Gastroesophageal sphincter (tissue), 4 donors: ENCODE results near the gene CD38. TPM values are rescaled to one million over a fixed set of nuclear protein-coding genes. Genes with fewer than 3 reads are reported as not detected.

Source experiments
- ATAC-seq: fragments of 150-250 bp; one replicate; pipeline ENCODE4 v1.9.1; 2016; ENCODE audit warnings: mild to moderate bottlenecking, moderate library complexity
- H3K27ac ChIP-seq, 4 donors: fragments of 200-600 bp; sonication (generic) in 3 of 4; 1 replicate in 3 of 4; 2 replicates in 1 of 4; pipeline ENCODE4 v1.5.1; 2016 to 2019
- H3K27me3 ChIP-seq: fragments of 200-600 bp; sonication (generic); one replicate; pipeline ENCODE4 v1.5.1; 2019
- H3K36me3 ChIP-seq, 2 donors: fragments of 200-600 bp; sonication (generic); one replicate each; pipeline ENCODE4 v1.5.1; 2019; ENCODE audit warnings: control low read depth in 1 of 2
- H3K4me1 ChIP-seq, 3 donors: fragments of 200-600 bp; sonication (generic); 1 replicate in 2 of 3; 2 replicates in 1 of 3; pipeline ENCODE4 v1.5.1; 2016 to 2019; ENCODE audit warnings: control low read depth in 2 of 3
- H3K4me3 ChIP-seq, 2 donors: fragments of 200-600 bp; sonication (generic); one replicate each; pipeline ENCODE4 v1.5.1; 2019; ENCODE audit warnings: mild to moderate bottlenecking in 1 of 2, moderate library complexity in 1 of 2
- H3K9me3 ChIP-seq, 3 donors: fragments of 200-600 bp; sonication (generic); one replicate each; pipeline ENCODE4 v1.5.1; 2017 to 2019; ENCODE audit warnings: control low read depth in 2 of 3
- EP300 ChIP-seq: sonication (generic); formaldehyde crosslinking; IDR thresholded peaks from one replicate; pipeline ENCODE4 v1.6.1; 2017; ENCODE audit warnings: antibody characterized with exemption, mild to moderate bottlenecking
- POLR2A ChIP-seq, 2 donors: fragments of 450-650 bp; IDR thresholded peaks; one replicate each; pipeline ENCODE4 v1.6.1; 2017; ENCODE audit warnings: antibody characterized with exemption in 2 of 2, mild to moderate bottlenecking in 2 of 2, moderate library complexity in 1 of 2
- POLR2AphosphoS5 ChIP-seq: sonication (generic); formaldehyde crosslinking; IDR thresholded peaks from one replicate; pipeline ENCODE4 v1.6.1; 2017; ENCODE audit warnings: antibody characterized with exemption
- whole genome bisulfite sequencing, 2 donors: methylation state at CpG; one replicate each; pipeline ENCODE4 v1.1.5; 2018; ENCODE audit warnings: low coverage in 1 of 2; 5-methylcytosine and 5-hydroxymethylcytosine counted together
- total RNA-seq, 4 donors: library from RNA; depleted of rRNA; stranded (reverse); fragments of >200 nt; gene quantifications; one replicate each; pipeline ENCODE4 v1.1.0, GENCODE V29; 2016
- TF ChIP-seq, protein P1 (sequence below), 4 experiments: fragments of 200-600 bp in 2 of 4; fragments of 450-650 bp in 2 of 4; sonication (generic) in 1 of 4; IDR thresholded peaks; one replicate each; pipeline ENCODE4 v1.5.1; 2017 to 2019; ENCODE audit warnings: antibody characterized with exemption in 4 of 4, mild to moderate bottlenecking in 2 of 4, moderate library complexity in 2 of 4

CD38 gene
- total RNA-seq, 4 donors from 2014 or later, result 1.0 to 5.8 (median 2.4) TPM

DNA sequence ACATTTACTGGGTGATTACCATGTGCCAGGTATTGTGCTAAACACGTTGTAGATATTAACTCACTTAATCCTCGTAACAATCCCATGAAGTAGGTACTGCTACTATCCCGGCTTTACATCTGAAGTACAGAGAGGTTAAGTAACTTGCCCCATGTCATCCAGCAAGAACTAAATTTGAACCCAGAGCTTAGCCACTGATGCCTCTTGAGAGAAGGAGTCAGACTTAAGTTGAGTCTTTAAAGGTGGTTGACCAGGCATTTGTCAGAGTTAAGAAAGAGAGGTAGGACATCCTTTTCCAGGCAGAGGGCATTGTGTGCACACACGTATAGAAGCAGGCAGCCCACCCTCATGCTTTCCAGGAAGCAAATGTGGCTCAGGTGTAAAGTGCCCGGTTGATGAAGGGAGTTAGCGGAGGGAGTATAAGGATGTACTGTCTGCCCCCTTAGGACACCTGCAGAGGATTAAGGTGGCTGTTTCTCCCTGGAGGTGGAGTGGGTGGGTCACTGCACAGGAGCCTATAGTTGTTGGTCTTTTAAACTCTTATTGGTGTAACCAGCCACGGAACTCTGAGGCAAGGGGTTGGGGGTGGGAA, 335 bp upstream of the CD38 start:
- Histone ChIP-seq H3K4me1 (peaks cover 0 to 24% (median 5%) of the 10 kb centered on the region in 3 donors), H3K27me3 (no peaks in the 10 kb centered on the region), H3K36me3 (no peaks in the 10 kb centered on the region), H3K4me3 (peak overlapping the region in 1 of 2 donors; percentile 64), H3K27ac (peak overlapping the region in 2 of 4 donors; percentile 58 to 76), H3K9me3 (no peaks in the 10 kb centered on the region)
- ATAC-seq, result no peak
- TF ChIP-seq EP300, result no peak
- TF ChIP-seq POLR2AphosphoS5, result no peak
- no peak for TF ChIP-seq POLR2A (IDR thresholded peaks at IDR 0.05)
- TF ChIP-seq, protein P1, sequence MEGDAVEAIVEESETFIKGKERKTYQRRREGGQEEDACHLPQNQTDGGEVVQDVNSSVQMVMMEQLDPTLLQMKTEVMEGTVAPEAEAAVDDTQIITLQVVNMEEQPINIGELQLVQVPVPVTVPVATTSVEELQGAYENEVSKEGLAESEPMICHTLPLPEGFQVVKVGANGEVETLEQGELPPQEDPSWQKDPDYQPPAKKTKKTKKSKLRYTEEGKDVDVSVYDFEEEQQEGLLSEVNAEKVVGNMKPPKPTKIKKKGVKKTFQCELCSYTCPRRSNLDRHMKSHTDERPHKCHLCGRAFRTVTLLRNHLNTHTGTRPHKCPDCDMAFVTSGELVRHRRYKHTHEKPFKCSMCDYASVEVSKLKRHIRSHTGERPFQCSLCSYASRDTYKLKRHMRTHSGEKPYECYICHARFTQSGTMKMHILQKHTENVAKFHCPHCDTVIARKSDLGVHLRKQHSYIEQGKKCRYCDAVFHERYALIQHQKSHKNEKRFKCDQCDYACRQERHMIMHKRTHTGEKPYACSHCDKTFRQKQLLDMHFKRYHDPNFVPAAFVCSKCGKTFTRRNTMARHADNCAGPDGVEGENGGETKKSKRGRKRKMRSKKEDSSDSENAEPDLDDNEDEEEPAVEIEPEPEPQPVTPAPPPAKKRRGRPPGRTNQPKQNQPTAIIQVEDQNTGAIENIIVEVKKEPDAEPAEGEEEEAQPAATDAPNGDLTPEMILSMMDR (IDR thresholded peaks at IDR 0.05), result no peak
- 68 to 70% methylated on average over 6 of the region's 7 CpGs for WGBS, 2 donors

DNA sequence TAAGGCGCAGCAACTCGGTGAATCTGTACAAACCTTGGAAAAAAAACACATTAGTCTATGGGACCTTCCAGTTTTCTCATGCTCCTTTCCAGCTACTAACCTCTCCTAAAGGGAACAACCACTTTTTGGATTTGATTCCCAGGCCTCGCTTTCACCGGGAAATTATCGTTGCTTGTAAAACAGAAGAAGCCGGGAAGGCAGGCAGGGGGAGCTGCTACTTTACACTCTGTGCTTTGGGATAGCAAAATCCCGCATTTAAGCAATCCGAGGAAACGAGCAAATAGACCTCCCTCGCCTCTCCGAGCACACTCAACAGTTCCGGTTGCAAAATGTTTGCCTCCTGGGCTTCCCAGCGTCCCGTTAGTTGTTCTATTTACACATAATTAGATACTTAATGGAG, 1.2 kb downstream of the CD38 start:
- no peaks in the 10 kb centered on the region for H3K36me3 ChIP-seq
- ATAC-seq, result peak; percentile 74
- peak; percentile 34 for TF ChIP-seq POLR2AphosphoS5
- no peak for TF ChIP-seq POLR2A (IDR thresholded peaks at IDR 0.05)
- no peak for TF ChIP-seq EP300
- TF ChIP-seq, protein P1 (IDR thresholded peaks at IDR 0.05), result peak in 3 of 4 experiments; percentile 15 to 65 (median 25)
- H3K27me3 ChIP-seq, result no peaks in the 10 kb centered on the region
- peak overlapping the region; percentile 49 to 64 for H3K4me3 ChIP-seq
- H3K9me3 ChIP-seq, result no peaks in the 10 kb centered on the region
- H3K27ac ChIP-seq, result peak overlapping the region in 2 of 4 donors; percentile 58 to 76
- WGBS, 2 donors, result 0 to 1% methylated on average over 14 of the region's 14 CpGs
- H3K4me1 ChIP-seq, result peaks cover 0 to 24% (median 5%) of the 10 kb centered on the region in 3 donors

DNA sequence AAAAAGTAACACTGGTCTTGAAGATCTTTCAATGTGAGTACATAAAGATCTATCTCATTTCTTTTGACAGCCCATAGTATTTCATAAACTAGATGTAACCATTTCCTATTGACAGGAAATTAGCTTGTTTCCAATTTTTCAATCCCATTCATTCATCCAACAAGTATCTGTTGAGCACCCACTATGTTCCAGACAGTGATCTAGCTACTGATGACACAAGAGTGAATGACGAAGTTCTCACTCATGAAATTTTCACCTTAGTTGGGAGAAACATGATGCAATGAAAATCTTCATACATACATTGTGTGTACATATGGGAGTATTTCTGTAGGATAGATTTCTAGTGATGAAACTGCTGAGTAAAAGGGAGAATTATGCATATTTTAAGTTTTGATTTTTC, 1.7 kb downstream of the CD38 start:
- no peaks in the 10 kb centered on the region for H3K36me3 ChIP-seq
- ATAC-seq, result no peak
- 94 to 100% methylated on average over 1 of the region's 1 CpG for WGBS, 2 donors
- no peaks in the 10 kb centered on the region for H3K27me3 ChIP-seq
- H3K4me3 ChIP-seq, result peak overlapping the region in 1 of 2 donors; percentile 64
- no peak for TF ChIP-seq POLR2AphosphoS5
- peaks cover 0 to 24% (median 5%) of the 10 kb centered on the region in 3 donors for H3K4me1 ChIP-seq
- peak overlapping the region in 2 of 4 donors; percentile 58 to 76 for H3K27ac ChIP-seq
- H3K9me3 ChIP-seq, result no peaks in the 10 kb centered on the region

DNA sequence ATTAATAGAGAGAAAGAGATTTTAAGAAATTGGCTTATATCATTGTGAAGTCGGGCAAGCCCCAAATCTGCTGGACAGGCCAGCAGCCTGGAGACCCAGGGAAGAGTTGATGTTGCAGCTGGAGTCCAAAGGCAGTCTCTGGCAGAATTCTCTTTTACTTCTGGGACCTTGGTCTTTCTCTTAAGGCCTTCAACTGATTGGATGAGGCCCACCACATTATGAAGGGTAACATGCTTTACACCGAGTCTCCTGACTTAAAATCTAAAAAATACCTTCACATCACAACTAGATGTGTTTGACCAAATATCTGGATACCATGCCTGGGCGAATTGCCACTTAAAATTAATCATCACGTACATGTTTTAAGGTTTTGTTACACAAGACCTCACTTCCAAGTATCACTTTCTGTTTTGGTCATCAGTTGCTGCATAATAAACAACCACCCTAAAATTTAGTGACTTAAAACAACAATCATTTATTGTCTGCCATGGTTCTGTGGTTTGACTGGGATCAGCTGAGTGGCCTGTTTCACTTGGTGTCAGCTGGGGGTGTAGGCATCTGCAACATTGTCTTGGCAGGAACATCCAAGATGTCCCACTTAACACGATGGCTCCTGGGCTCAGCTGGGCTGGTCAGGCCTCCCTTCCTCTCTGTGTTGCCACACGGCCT, 3.4 kb downstream of the CD38 start:
- no peak for ATAC-seq

DNA sequence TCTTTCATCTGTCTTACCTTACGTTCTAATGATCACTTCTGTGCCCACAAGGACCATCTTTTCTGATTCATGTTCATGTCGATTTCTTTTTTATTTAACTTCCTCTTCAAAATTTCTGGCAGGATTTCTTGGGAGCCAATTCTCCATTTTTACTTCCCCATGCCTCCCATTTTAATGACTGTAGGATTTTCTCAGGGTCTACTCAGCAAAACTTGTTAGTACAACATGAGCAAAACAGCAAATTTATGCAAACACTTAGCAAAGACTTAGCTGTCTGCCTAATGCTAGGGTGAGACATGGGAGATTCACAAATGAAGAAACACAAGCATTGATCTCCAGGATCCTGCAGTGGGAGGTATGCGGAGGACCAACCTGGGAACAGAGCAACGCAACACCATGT, 5.5 kb downstream of the CD38 start:
- H3K4me1 ChIP-seq, result peaks cover 0 to 14% (median 1%) of the 10 kb centered on the region in 3 donors
- H3K36me3 ChIP-seq, result no peaks in the 10 kb centered on the region
- TF ChIP-seq POLR2A (IDR thresholded peaks at IDR 0.05) (no peak), EP300 (no peak), POLR2AphosphoS5 (no peak)
- TF ChIP-seq, protein P1 (IDR thresholded peaks at IDR 0.05), result no peak
- H3K27me3 ChIP-seq, result peaks cover 5% of the 10 kb centered on the region
- no peak overlapping the region for H3K27ac ChIP-seq
- ATAC-seq, result no peak
- no peaks in the 10 kb centered on the region for H3K9me3 ChIP-seq
- 79 to 92% methylated on average over 3 to 4 of the region's 4 CpGs for WGBS, 2 donors
- H3K4me3 ChIP-seq, result no peak overlapping the region

More for the DNA sequence above, 3.4 kb downstream of the CD38 start:
- Histone ChIP-seq H3K4me3 (no peak overlapping the region), H3K27ac (no peak overlapping the region), H3K9me3 (no peaks in the 10 kb centered on the region), H3K27me3 (peaks cover under 1% of the 10 kb centered on the region), H3K4me1 (peaks cover 0 to 24% (median 5%) of the 10 kb centered on the region in 3 donors), H3K36me3 (no peaks in the 10 kb centered on the region)
- 77 to 88% methylated on average over 4 of the region's 6 CpGs for WGBS, 2 donors
- TF ChIP-seq EP300 (no peak), POLR2A (IDR thresholded peaks at IDR 0.05) (no peak), POLR2AphosphoS5 (no peak)
- TF ChIP-seq, protein P1 (IDR thresholded peaks at IDR 0.05), result no peak
